Measurements from ENCODE around the gene UBE2F.

Gene UBE2F

GRCh38 chr2:238067939-238068338 lies 101.1 kb downstream of the UBE2F start:
- no peak for TF ChIP-seq POLR2A (IDR thresholded peaks at IDR 0.05; ENCODE audit: low read depth, low read length)
- DNase-seq (ENCODE audit: insufficient read length, low spot score) (no peak), FAIRE-seq (no peak)

- no peak for DNase-seq (ENCODE audit: insufficient read length, low spot score)
- no peak for FAIRE-seq
- no peak for TF ChIP-seq POLR2A (IDR thresholded peaks at IDR 0.05; ENCODE audit: low read depth, low read length)
Observed at GRCh38 chr2:238069021-238069709, 102.4 kb downstream of the UBE2F start.

GRCh38 chr2:238069877-238070276 lies 103.1 kb downstream of the UBE2F start:
- DNase-seq (ENCODE audit: insufficient read length, low spot score) (no peak), FAIRE-seq (no peak)
- TF ChIP-seq POLR2A (IDR thresholded peaks at IDR 0.05; ENCODE audit: low read depth, low read length) = no peak

GRCh38 chr2:238075397-238075796 lies 108.6 kb downstream of the UBE2F start:
- DNase-seq (ENCODE audit: insufficient read length, low spot score) = no peak
- FAIRE-seq = no peak
- TF ChIP-seq POLR2A (IDR thresholded peaks at IDR 0.05; ENCODE audit: low read depth, low read length) = no peak

GRCh38 chr2:238077292-238077691 lies 110.5 kb downstream of the UBE2F start:
- FAIRE-seq = no peak
- TF ChIP-seq POLR2A (IDR thresholded peaks at IDR 0.05; ENCODE audit: low read depth, low read length) = no peak

GRCh38 chr2:238079874-238080327 lies 113.1 kb downstream of the UBE2F start:
- FAIRE-seq (no peak), DNase-seq (ENCODE audit: insufficient read length, low spot score) (no peak)
- TF ChIP-seq POLR2A (IDR thresholded peaks at IDR 0.05; ENCODE audit: low read depth, low read length) = no peak

More at GRCh38 chr2:238077292-238077691, 110.5 kb downstream of the UBE2F start:
- DNase-seq (ENCODE audit: insufficient read length, low spot score) = no peak

- no peak for DNase-seq (ENCODE audit: insufficient read length, low spot score)
- FAIRE-seq = no peak
- TF ChIP-seq POLR2A (IDR thresholded peaks at IDR 0.05; ENCODE audit: low read depth, low read length) = no peak
Observed at GRCh38 chr2:238080518-238080917, 113.7 kb downstream of the UBE2F start.

- FAIRE-seq (no peak), DNase-seq (ENCODE audit: insufficient read length, low spot score) (no peak)
- no peak for TF ChIP-seq POLR2A (IDR thresholded peaks at IDR 0.05; ENCODE audit: low read depth, low read length)
Observed at GRCh38 chr2:238081150-238081549, 114.3 kb downstream of the UBE2F start.

GRCh38 chr2:238081561-238081960 lies 114.7 kb downstream of the UBE2F start:
- FAIRE-seq = no peak
- no peak for TF ChIP-seq POLR2A (IDR thresholded peaks at IDR 0.05; ENCODE audit: low read depth, low read length)
- no peak for DNase-seq (ENCODE audit: insufficient read length, low spot score)

GRCh38 chr2:238082151-238082550 lies 115.3 kb downstream of the UBE2F start:
- no peak for TF ChIP-seq POLR2A (IDR thresholded peaks at IDR 0.05; ENCODE audit: low read depth, low read length)
- FAIRE-seq = no peak
- no peak for DNase-seq (ENCODE audit: insufficient read length, low spot score)

- FAIRE-seq (no peak), DNase-seq (ENCODE audit: insufficient read length, low spot score) (no peak)
- no peak for TF ChIP-seq POLR2A (IDR thresholded peaks at IDR 0.05; ENCODE audit: low read depth, low read length)
Observed at GRCh38 chr2:238082827-238083226, 116.0 kb downstream of the UBE2F start.

- FAIRE-seq = no peak
- DNase-seq (ENCODE audit: insufficient read length, low spot score) = no peak
- TF ChIP-seq POLR2A (IDR thresholded peaks at IDR 0.05; ENCODE audit: low read depth, low read length) = no peak
Observed at GRCh38 chr2:238083919-238084318, 117.1 kb downstream of the UBE2F start.

GRCh38 chr2:238084761-238085160 lies 117.9 kb downstream of the UBE2F start:
- DNase-seq (ENCODE audit: insufficient read length, low spot score) (no peak), FAIRE-seq (no peak)
- no peak for TF ChIP-seq POLR2A (IDR thresholded peaks at IDR 0.05; ENCODE audit: low read depth, low read length)

GRCh38 chr2:238085899-238086298 lies 119.1 kb downstream of the UBE2F start:
- FAIRE-seq = no peak
- DNase-seq (ENCODE audit: insufficient read length, low spot score) = no peak
- TF ChIP-seq POLR2A (IDR thresholded peaks at IDR 0.05; ENCODE audit: low read depth, low read length) = no peak

GRCh38 chr2:238087211-238087610 lies 120.4 kb downstream of the UBE2F start:
- DNase-seq (ENCODE audit: insufficient read length, low spot score) = no peak
- no peak for FAIRE-seq
- no peak for TF ChIP-seq POLR2A (IDR thresholded peaks at IDR 0.05; ENCODE audit: low read depth, low read length)

Data from H54 (cell line).